Hematopoietic multipotent progenitor cell (in vitro differentiated cells): ENCODE results near the gene SCIN. TPM values are rescaled to one million over a fixed set of nuclear protein-coding genes. Genes with fewer than 3 reads are reported as not detected.
A peak's percentile ranks its signal among the peaks of the same experiment; 100 is the strongest.

ENCODE experiments used
- DNase-seq, 3 donors: peaks; one replicate each; pipeline ENCODE4 v3.0.0-alpha.2; 2011 to 2015; ENCODE audit warnings: low read depth in 2 of 3, low spot score in 2 of 3
- total RNA-seq: library from RNA; depleted of rRNA; stranded (reverse); fragments of >200 nt; gene quantifications from one replicate; pipeline ENCODE4 v1.2.3, GENCODE V29; 2012

SCIN gene
- total RNA-seq, 1 donor: under 0.01 TPM

DNA sequence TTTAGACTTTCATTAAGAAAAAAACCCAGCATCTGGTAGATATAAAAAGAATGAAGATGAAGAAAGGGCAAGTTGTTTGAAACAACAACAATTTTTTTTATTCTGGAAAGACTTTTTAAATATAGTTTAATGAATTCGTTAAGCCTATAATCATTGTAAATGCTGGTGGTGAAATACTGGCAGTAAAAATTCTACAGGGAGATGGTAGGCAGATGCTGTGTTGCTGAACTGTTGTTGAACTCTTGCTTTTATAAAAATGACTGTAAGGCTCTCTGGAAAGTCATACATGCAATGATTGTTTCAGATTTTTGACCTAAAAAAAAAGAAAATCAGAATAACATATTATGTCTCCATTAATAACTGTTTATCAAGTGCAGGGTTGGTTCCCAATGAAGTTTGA is 39.0 kb downstream of the SCIN start:
- no peak for DNase-seq

DNA sequence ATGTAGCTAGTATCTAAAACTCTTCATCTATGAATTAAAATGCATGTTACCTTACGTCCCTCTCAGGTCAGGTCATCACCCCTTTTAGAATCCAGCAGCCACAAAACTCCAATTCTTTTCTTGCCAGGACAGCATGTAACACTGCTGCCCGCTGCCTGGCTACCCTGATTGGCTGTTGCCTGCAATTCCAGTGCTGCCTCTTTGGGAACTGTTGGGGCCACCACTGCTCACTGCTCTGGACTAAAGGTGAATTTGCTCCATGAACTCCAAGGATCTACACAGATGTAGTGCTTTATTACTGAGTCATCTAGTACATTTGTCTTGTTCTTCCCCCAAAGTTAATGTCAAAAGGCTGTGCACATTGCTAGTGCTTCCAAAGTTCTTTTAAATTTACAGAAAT is 40.4 kb downstream of the SCIN start:
- no peak for DNase-seq

DNA sequence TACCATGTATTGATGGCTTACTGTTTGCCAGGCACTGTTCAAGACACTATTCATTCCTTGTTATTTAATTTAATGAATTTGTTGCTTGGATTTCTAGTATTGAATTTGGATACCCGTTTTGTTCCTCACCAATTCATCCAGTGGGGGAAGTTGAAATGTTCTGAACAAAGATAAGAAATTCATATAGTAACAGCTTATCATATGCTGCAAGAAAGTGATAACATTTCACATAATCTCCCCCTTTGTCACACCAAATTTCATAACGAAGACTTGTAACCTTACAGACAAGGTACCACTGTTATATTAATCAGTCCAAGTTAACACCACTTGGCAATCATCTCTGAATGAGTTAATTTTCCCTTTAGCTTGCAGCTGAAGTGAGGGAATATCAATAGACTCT is 42.1 kb downstream of the SCIN start:
- DNase-seq: no peak

DNA sequence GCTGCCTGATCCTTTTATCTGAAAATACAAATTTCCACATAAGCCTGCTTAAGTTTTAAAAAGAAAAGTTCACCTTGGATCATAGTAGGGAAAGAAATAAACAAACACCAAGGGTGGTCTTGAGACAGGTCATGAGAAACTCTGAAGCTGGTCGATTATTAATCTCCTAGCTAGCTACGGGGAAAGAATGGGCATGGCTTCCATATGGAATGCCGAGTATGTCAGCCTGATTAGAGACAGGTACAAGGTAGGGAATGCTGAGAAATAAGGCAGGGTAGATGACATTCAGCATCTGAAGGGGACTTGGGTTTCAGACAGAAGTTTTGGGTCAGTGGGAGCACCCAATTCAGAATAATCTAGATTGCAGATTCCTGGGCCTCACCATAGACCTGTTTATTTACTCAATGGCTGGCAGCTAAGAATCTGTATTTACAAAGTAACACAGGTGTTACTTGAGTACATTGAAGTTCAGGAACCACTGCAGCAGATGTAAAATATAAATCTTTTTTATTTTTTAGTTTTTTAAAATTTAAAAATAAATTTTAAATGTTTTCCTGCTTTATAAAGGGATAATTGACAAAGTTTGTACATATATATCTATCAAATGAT is 49.0 kb downstream of the SCIN start:
- no peak for DNase-seq

DNA sequence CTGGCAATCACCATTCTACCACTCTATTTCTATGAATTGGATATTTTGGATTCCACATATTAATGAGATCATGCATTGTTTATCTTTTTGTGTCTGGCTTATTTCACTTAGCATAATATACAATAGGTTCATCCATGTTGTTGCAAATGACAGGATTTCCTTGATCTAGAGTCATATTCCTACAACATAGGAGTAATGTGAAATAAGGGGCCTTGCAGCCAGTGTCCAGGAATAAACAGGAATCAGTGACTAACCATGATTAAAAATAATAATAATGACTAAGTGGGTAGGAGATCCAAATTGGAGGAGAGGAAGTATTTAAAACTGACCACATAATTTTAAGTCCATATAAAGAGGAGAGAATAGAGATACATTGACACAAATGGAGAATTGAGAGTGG is 49.9 kb downstream of the SCIN start:
- no peak for DNase-seq

DNA sequence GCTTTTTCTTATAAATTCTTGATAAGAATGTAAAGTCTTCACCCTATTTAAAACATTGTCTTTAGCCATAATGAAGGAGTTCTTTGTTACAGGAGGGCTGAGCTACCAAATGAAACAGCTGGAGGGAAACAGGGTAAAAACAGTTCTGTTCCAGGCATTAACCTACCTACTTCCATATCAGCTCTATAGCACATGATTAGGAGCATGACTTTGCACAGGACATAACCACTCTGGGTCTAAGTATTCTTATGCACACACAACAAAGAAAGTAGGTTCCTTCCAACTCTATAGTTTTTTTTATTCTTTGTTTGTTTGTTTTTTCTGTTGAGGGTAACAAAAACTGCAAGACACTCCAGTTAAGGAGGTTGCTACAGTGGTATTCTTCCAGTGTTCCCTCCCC is 52.7 kb downstream of the SCIN start:
- DNase-seq: no peak

DNA sequence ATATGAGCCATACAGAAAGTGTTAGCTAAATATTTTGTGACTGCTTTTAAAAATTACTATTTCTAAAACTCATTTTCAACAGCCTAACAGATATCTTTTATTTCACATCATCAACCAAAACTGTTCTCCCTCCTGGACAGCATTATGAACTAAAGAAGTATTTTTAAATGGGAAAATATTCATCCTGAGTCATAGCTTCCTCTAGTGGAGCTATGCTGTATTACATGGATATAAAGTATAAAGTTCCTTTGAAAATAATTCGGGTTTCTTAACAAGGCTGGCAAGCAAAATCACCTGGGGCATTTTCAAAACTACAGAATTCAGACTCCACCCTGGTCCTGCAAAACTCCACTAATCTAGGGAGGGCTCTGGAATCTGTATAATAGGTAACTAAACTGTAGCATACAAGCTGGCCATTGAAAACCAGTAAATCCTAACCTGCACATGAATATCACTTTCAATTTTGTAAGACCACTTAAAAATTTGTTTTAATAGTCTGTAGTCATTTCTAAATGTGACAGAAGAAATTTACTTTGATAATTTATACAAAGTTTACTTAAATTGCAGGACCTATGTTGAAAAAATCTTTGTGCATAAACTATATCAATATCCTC is 53.5 kb downstream of the SCIN start:
- DNase-seq: peak in 1 of 3 donors; percentile 11

DNA sequence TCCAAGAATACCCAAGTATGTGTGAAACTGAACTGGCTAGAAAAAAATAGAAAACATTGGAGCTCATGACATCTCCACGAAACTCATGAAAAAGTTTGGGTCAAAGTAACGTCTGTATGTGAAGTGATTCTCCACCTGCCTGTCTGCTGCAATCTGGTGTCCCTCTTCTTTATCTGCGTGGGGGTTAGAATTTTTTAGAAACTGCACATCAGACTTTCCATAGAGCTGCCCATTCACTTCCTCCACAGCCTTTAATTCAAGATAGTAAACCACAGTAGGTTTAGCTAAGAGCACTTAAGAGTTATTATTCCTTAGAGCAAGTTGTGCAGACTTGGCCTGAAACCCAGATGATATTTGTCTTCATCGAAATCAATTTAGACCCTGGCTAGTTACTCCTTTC is 55.3 kb downstream of the SCIN start:
- peak in 1 of 3 donors; percentile 64 for DNase-seq

DNA sequence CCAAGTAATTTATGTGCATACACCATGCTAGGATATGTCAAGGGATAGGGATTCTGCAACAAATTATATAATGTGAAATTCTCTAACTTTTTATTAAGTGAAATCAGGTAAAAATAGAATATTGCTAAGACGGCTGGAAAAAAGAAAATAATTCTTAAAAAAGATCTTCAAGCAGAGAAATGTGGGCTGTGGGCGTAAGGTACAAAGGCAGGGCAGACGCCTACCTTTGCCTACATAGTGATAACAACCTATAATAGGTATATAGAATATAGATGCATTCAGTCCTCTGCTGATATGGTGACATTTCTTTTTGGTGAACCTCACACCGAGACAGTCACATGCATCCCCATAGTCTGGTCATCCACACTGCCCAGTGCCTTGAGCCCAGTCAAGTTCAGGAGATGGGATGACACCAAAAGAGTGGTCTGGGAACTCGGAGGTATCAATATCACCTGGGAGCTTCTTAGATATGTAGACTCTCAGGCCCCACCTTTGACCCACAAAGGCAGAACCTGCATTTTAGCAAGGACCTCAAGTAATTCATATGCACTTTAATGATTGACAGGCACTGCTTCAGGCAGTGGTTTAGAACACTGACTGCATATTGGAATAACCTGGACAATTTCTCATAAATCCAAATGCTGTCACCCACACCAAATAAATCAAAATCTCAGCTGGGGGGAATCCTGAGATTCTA is 59.4 kb downstream of the SCIN start:
- DNase-seq: no peak

DNA sequence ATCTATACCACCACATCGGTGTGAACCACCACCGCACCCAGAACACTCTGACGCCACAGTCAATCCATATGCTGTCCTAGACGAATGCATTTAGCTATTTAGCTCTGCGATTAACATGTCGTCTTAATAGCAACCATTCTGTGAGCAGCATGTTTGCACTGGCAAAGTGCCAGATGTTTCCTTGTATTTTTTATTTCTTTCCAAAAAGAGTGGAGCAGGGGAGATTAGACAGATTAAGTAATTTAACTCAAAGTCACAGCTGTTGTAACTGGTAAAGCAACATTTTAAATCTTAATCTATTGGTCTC is 59.9 kb downstream of the SCIN start:
- DNase-seq: no peak

DNA sequence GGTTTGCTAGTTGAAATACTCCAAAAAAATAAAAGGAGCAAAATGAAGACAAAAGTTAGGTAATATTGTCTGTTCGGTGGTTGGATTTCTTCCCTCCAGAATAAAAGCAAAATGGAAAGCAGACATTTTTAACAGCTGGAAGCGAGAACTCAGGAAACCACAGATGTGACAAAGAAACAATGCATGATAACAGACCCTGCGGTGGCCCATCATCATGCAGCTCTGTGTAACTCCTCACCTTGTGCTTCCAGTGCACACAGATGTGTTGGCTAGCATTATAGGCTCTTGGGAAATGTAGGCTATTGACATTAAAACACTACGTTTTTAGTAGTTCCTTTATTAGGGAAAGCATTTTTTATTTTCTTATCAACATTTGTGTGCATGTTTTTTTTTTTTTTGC is 63.1 kb downstream of the SCIN start:
- peak in 1 of 3 donors; percentile 59 for DNase-seq

DNA sequence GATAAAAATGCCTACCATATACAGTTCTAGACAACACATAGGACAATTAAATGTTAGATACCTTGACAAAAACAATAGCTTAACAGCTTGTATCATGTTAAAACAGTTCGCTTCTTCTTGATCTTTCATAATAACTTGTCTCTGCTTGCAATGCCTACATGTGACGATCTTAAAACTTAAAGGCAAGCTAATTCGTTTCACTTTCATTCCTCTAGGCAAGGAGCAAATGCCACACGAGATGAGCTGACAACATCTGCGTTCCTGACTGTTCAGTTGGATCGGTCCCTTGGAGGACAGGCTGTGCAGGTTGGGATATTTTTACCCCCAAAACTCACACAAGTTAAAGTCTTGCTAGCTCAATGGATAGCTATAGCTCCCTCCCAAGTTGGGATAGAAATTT is 65.3 kb downstream of the SCIN start:
- peak in 1 of 3 donors; percentile 64 for DNase-seq

DNA sequence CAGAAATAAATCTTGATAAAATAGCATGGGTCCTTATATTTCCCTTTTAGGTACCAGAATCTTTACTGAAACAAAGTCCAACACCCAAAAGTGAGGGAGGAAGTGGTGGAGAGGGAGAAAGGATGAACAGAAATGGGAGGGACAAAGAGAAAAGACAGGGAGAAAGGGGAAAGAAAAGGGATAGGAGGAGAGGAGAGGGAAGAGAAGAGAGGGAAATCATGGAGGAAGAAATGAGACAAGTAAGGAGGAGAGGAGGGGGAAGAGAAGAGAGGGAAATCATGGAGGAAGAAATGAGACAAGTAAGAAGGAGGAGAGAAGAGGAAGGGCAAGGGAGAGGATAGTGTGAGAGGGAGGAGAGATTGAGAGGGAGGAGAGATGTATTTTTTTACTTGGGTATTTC is 66.8 kb downstream of the SCIN start:
- no peak for DNase-seq

DNA sequence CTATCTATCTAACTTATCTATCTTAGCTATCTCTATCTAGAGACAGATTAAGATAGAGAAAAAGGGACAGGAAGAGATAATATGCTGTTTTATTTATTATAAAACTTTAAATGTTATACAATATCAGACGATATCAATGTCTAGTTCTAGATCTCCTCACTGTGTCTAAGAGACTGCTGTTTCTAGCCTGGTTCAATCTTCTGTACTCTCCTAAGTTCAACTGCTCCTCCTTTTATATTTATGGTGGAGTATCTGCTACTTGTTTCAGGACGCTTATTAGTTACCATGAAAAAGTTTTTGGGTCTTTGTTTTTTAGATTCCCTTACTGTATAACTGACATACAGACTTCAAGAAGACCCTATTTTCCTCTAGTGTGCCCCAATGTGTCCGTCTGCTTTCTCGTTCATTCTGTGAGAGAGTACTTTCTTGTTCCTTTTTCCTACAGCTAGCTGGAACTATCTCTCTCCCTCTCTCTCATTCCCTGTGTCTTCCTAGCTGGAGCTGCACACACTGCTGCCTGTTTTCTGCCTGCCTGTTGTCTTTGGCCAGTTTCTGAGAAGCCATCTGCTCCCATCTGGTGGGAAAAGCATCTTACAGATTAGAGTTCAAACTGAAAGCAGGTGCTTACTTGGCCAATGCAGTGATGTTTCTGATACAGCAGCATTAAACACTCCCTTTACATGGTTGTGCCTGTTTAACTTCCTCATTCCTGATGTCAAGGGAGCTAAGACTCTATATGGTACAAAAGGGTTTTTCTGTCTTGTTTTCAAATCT is 67.5 kb downstream of the SCIN start:
- DNase-seq: peak in 1 of 3 donors; percentile 77

DNA sequence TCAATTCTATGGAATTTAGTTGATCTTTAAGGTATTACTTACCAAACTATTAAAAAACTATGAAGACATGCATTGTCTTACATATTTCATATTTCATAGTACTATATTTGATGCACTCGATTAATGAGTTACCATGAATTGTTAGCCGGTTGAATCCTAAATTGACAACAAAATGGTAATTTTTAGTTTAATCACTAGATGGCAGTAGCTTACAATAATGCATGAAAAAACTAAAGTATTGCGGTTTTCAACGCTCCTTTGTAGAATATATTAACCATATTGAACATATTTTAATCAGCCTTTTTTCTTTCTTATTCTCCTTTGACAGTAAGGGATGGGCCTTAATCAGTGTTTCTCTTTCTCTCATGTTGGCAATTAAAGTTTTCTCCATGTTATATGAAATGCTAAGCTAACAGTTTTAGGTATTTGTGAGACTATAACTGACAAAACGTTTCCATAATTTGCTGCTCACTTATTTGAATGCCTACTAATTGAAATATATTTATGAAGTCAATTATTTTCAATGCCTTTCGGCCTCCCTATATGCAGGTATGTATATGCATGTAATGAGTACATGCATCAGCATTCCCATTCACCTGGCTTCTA is 68.4 kb downstream of the SCIN start:
- peak in 1 of 3 donors; percentile 79 for DNase-seq

DNA sequence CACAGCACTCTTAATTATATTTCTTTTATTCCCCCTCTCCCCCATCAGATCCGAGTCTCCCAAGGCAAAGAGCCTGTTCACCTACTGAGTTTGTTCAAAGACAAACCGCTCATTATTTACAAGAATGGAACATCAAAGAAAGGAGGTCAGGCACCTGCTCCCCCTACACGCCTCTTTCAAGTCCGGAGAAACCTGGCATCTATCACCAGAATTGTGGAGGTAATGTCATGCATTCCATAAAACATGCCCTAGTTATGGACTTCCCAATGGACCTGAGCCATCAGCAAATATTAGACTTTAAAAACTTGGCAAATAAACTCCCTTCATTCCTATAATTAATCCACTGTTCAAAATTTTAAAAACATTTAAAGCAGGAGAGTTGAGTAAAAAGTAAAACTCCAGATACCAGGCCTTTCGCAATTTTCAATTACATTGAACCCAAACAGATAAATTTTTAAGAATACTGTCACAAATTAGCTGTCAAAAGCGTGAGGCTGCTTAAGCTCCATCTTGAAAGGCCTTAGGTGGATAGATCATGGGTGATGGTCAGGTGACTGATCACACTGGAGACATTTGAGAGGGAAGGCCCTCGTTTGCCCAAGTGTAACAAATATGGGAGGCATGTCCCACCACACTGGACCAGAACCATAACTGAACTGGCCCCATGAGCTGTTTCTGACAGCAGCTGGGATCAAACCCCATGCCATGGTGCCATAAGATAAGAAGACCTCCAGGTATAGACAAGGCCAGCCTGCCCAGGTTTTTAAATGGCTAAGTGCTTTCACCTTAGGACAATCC is 70.0 kb downstream of the SCIN start:
- DNase-seq: no peak

DNA sequence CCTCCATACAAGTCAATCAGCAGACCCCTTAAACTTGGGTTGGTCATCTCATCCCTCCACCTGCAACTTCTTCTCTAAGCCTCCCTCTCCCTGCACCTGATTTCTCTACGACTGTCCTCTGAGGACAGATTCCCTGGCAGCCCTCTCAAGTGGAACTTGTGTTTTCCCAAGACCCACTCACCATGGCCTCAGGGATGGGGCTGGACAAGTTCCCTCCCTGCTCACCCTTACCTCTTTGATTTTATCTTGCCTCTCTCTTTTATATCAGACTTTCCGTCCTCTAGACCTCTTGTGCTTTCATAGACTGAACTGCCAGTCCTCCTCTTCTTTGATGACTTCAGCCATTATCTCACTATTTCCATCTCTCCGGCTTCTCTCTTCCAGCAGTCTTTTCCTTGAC is 70.7 kb downstream of the SCIN start:
- no peak for DNase-seq

DNA sequence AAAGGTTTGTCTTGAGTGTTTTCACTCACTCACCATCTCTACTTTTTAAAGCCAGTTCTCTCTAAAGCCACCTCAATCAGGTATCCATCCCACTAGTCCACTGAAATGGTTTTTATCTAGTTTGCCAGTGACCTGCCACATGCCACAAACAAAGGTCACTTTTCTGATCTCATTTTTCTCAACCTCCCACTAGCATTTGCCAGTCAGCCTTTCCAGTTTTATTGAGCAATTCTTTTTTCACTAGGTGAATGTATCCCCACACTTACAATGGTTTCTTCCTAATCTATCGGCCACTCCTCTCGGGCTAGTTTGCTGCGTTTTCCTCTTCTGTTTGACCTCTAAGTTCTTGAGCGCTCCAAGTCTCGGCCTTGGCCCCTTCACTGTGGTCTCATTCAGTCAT is 72.0 kb downstream of the SCIN start:
- no peak for DNase-seq

DNA sequence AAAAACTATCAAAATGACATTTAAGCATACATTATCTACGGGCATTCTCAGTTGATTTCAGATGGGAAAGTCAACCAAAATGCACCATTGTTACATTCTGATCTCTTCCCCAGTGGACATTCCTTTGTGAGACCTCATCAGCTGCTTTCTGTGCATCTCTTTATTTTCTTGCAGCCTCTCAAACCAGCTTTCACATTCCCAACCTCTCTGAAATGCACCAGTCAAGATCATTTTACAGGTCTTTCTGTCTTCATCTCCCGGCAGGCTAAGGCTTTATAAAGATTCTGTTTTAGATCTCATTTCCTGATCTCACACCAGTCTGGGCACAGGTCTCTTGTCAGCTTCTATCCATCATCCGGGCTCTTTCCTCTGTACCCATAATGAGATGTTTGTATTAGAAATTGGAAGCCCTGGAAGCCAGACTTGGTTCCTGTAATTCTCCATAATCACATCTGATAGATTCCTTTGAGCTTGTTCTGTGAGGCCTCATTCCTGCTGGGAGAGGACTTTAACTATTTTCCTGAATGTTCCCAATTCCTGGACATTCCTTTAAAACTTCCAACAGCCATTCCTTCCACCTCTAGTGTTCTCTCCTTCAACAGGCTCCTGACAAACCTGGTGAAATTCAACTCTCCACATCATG is 72.6 kb downstream of the SCIN start:
- DNase-seq: no peak

DNA sequence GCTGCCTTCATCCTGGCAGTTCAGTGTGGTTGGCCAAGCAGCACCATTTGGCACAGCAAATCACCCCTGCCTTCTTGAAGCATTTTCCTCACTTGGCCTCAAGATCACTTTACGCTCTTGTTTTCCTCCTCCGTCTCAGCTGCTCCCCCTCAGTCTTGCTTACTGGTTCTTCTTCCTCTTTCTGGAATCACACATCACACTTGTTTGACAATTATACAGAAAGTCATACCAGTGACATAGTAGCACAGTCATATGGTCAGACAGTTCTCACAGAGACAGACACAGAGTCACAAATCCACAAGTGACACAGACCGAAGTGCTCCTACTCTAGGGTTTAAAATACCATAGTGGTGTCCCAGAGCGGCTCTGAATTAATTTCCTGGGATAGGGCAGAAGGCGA is 73.1 kb downstream of the SCIN start:
- DNase-seq: peak in 1 of 3 donors; percentile 78
